ENCODE data around the gene FYCO1. TPM values are rescaled to one million over a fixed set of nuclear protein-coding genes. Genes with fewer than 3 reads are reported as not detected.

The FYCO1 gene
- total and polyA plus RNA-seq, 2 of the 13 experiments (the other 11 are each of a cell fraction or from before 2014, with no cell fraction given) = 2.7 to 4.2 TPM

DNA sequence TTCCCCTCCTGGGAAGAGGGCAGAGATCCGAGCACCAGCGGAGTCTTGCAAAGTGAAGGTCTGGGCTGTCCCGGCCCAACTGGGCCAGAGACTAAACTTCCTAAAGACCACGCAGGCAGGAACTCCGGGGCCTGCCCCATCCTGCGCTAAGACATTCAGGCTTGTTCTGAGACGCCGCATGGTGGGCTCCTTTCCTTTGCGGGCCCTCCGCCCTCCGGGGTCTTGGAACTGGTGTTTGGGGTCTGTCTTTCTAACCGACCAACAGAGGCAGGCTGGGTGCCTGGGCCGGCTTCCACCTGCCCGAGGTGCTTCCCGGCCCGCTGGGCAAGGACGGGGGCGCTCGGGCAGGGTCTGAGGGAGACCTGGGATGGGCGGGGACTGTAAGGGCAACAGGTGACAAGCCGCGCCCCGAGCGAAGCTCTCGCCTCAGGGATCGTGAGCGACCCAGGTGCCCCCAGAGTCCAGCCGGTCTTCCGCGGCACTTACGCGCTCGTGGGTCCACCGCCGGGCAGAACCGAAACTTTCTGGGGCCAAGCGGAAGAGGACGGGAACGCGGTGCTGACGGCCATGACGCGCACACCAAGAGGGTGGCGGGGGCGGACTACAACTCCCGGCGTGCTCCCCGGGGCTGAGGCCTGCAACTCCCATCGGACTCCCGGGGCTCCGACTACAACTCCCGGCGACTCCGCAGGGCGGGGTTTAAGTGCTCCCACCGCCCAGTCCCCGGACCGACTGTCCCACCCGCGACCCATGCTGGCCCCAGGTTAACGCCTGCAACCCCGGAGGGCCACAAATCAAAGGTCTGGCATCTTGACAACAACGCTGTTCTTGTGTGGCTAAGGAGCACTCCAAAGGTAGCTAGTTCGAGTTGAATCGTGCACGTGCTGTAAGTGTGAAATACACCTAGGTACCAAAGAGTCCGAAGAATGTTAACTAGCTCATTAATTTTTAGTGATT, at the start of gene FYCO1 (continued):
- TF ChIP-seq, protein P1, sequence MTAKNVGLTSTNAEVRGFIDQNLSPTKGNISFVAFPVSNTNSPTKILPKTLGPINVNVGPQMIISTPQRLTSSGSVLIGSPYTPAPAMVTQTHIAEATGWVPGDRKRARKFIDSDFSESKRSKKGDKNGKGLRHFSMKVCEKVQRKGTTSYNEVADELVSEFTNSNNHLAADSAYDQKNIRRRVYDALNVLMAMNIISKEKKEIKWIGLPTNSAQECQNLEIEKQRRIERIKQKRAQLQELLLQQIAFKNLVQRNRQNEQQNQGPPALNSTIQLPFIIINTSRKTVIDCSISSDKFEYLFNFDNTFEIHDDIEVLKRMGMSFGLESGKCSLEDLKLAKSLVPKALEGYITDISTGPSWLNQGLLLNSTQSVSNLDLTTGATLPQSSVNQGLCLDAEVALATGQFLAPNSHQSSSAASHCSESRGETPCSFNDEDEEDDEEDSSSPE (CRISPR knock-in tag; IDR thresholded peaks at IDR 0.05) = peak; percentile 72
- TF ChIP-seq ZNF263 (CRISPR knock-in tag; IDR thresholded peaks at IDR 0.05) = peak; percentile 96
- TF ChIP-seq, protein P2, sequence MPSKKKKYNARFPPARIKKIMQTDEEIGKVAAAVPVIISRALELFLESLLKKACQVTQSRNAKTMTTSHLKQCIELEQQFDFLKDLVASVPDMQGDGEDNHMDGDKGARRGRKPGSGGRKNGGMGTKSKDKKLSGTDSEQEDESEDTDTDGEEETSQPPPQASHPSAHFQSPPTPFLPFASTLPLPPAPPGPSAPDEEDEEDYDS (CRISPR knock-in tag; IDR thresholded peaks at IDR 0.05) = no peak
- TF ChIP-seq ELF3 (CRISPR knock-in tag; IDR thresholded peaks at IDR 0.05) = peak; percentile 72
- no peak; the same call in 1 of the 2 replicates for TF ChIP-seq MEIS1 (CRISPR knock-in tag; IDR thresholded peaks at IDR 0.05; ENCODE audit: borderline replicate concordance)
- TF ChIP-seq, protein P3, sequence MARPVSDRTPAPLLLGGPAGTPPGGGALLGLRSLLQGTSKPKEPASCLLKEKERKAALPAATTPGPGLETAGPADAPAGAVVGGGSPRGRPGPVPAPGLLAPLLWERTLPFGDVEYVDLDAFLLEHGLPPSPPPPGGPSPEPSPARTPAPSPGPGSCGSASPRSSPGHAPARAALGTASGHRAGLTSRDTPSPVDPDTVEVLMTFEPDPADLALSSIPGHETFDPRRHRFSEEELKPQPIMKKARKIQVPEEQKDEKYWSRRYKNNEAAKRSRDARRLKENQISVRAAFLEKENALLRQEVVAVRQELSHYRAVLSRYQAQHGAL (CRISPR knock-in tag; IDR thresholded peaks at IDR 0.05; ENCODE audit: not compliant biosample characterization) = no peak
- TF ChIP-seq, protein P4, sequence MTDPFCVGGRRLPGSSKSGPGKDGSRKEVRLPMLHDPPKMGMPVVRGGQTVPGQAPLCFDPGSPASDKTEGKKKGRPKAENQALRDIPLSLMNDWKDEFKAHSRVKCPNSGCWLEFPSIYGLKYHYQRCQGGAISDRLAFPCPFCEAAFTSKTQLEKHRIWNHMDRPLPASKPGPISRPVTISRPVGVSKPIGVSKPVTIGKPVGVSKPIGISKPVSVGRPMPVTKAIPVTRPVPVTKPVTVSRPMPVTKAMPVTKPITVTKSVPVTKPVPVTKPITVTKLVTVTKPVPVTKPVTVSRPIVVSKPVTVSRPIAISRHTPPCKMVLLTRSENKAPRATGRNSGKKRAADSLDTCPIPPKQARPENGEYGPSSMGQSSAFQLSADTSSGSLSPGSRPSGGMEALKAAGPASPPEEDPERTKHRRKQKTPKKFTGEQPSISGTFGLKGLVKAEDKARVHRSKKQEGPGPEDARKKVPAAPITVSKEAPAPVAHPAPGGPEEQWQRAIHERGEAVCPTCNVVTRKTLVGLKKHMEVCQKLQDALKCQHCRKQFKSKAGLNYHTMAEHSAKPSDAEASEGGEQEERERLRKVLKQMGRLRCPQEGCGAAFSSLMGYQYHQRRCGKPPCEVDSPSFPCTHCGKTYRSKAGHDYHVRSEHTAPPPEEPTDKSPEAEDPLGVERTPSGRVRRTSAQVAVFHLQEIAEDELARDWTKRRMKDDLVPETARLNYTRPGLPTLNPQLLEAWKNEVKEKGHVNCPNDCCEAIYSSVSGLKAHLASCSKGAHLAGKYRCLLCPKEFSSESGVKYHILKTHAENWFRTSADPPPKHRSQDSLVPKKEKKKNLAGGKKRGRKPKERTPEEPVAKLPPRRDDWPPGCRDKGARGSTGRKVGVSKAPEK (CRISPR knock-in tag; IDR thresholded peaks at IDR 0.05; ENCODE audit: borderline replicate concordance) = no peak
- TF ChIP-seq RFX3 (CRISPR knock-in tag; IDR thresholded peaks at IDR 0.05) = no peak
- TF ChIP-seq ZC3H13 (CRISPR knock-in tag; IDR thresholded peaks at IDR 0.05) = no peak; the same call in 1 of the 2 replicates
- no peak for TF ChIP-seq SMARCC2 (IDR thresholded peaks at IDR 0.05)
- TF ChIP-seq ZSCAN20 (CRISPR knock-in tag; IDR thresholded peaks at IDR 0.05; ENCODE audit: borderline replicate concordance) = no peak
- no peak for TF ChIP-seq PAWR (CRISPR knock-in tag; IDR thresholded peaks at IDR 0.05; ENCODE audit: borderline replicate concordance)
- no peak for TF ChIP-seq ZNF557 (CRISPR knock-in tag; IDR thresholded peaks at IDR 0.05)
- TF ChIP-seq ZNF121 (CRISPR knock-in tag; IDR thresholded peaks at IDR 0.05) = no peak; the same call in 1 of the 2 replicates
- TF ChIP-seq, protein P5, sequence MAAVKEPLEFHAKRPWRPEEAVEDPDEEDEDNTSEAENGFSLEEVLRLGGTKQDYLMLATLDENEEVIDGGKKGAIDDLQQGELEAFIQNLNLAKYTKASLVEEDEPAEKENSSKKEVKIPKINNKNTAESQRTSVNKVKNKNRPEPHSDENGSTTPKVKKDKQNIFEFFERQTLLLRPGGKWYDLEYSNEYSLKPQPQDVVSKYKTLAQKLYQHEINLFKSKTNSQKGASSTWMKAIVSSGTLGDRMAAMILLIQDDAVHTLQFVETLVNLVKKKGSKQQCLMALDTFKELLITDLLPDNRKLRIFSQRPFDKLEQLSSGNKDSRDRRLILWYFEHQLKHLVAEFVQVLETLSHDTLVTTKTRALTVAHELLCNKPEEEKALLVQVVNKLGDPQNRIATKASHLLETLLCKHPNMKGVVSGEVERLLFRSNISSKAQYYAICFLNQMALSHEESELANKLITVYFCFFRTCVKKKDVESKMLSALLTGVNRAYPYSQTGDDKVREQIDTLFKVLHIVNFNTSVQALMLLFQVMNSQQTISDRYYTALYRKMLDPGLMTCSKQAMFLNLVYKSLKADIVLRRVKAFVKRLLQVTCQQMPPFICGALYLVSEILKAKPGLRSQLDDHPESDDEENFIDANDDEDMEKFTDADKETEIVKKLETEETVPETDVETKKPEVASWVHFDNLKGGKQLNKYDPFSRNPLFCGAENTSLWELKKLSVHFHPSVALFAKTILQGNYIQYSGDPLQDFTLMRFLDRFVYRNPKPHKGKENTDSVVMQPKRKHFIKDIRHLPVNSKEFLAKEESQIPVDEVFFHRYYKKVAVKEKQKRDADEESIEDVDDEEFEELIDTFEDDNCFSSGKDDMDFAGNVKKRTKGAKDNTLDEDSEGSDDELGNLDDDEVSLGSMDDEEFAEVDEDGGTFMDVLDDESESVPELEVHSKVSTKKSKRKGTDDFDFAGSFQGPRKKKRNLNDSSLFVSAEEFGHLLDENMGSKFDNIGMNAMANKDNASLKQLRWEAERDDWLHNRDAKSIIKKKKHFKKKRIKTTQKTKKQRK (IDR thresholded peaks at IDR 0.05; ENCODE audit: low read length) = no peak
- no peak for TF ChIP-seq ZBTB1 (CRISPR knock-in tag; IDR thresholded peaks at IDR 0.05; ENCODE audit: borderline replicate concordance)
- TF ChIP-seq HES4 (CRISPR knock-in tag; IDR thresholded peaks at IDR 0.05; ENCODE audit: borderline replicate concordance) = 0 out of 2 replicates have a peak, but pooled peaks have one; percentile 56

Data from HepG2 (cell line).